ENCODE results near the gene NCDN.

The NCDN gene

DNA sequence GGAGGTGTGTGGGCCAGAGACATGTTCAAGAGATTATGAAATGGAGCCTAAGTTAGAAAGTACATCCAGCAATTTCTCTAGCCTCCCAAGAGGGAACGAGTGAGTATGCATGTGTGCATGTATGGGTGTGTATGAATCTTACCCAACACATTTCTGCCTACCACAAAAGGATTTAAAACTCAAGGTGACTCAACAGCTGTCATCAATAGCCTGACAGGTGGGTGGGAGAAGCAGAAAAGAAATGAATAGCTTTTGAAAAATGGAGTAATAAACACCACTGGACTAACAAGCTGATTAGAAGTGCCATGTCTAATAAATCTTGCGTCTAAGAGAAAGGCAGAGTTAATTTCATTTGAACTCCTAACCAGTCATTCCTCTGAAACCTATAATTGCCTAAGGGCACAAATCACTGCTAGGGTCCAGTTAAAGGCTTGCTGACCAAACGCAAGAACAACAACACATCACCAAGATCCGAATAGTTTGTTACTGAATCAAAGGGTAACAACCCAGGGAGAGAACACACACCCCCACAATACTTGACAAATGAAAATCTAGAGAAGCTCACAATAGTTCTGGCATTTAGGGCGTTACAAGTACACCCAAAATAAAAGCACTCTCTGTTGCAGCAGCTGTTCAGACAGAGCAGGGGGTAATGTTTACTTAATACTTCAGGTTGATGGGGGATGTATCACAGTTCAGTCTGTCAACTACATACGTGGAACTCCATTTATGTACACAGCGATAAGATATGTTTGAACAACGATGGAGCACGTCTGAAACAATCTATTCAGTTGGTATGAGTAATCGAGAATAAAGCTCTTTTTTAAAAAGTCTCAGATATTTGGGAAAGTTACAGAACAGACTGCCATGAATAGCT lies 1.8 kb upstream of the NCDN start:
- DNase-seq = no peak

DNA sequence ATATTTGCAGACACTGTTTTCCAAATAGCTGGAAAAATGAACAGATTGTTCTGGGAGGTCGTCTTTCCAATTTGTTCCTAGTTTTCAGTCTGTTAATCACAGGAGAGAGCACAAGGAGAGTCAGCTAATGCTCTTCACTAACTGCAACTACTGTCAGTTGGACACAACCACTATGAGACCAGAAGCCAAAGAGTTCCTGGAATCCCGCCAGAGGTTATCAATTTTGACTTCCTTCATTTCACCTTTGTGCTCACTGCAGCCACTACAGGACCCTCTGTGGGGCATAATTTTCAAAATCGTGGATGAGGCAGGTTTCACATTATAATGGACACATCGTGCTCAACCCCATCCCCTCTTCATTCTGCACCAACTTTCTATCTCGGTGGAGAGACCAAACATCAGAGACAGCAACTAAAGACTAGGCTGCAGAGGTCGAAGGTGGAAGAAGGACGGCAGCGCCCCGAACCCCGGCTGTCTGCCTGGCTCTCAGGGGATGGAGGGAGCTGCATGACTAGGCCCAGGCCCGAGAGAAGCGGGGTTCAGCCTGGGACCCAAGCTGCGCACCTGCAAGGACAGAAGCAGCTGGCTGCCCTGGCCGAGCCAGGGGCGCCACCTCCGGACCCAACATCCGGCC lies 998 bp upstream of the NCDN start:
- no peak for DNase-seq

DNA sequence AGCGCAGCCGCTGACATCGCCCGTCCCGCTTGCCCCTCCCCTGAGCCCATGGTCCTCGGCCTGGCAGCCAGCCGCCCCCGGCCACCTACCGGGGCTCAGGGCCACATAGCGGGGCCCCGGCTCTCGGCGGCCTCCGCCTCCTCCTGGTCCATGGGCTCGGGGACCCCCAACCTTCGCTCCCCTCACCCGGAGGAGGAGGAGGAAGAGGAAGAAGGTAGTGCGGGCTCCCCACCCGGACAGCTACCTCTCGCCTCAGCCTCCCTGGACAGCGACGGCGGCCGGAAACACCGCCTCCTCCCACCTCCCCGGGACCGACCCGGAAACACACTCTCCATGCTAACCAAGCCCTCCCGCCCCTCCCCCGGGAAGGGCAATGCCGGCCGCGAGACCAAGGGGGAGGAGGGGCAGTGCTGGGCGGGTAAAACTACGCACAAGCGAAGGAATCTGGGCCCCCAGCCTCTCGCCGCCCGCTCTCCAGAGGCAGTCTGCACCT lies 435 bp upstream of the NCDN start, which contains the start of gene KIAA0319L:
Gene KIAA0319L, minus strand, starts transcription at position 286 of the 493 bp plus-strand sequence. CDS start 2,912 bp downstream, outside the sequence.
- peak; percentile 95 for DNase-seq

DNA sequence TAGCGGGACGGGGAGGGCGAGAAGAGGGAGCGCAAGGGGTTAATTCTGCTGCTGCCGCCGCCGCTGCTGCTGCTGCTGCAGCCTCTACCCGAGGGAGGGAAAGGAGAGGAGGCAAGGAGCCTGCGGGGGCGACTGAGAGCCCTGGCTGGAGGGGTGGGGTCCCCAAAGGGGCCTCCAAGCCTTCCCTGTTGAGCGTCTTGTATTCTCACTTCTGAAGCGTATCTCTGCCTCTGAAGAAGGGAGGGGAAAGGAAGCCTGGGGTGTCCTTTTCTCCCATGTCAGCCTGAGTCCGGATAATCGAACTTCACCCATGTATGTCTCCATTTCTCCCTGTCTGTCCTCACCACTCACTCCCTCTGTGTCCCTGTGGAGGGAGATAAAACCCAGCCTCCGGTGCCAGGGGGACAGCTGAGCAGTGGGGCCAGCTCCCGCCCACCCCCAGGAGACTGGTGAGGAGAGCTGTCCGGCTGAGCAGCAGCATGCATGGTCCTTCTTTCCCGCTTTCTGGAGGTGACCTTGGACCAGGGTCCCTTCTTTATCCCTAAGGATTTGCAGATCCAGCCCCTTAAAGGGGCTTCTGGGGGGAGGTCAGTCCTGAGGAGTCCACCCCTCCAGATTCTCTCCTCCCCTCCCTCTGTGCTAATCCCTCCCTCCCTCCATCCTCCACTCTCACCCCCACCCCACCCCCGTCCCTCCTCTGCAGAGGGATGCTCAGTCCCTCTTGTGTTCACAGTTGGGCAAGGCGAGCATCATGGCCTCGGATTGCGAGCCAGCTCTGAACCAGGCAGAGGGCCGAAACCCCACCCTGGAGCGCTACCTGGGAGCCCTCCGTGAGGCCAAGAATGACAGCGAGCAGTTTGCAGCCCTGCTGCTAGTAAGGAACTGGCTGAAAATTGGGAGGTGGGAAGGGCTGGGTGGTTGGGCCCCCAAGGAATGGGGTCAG lies 1.0 kb downstream of the NCDN start:
- DNase-seq = no peak

DNA sequence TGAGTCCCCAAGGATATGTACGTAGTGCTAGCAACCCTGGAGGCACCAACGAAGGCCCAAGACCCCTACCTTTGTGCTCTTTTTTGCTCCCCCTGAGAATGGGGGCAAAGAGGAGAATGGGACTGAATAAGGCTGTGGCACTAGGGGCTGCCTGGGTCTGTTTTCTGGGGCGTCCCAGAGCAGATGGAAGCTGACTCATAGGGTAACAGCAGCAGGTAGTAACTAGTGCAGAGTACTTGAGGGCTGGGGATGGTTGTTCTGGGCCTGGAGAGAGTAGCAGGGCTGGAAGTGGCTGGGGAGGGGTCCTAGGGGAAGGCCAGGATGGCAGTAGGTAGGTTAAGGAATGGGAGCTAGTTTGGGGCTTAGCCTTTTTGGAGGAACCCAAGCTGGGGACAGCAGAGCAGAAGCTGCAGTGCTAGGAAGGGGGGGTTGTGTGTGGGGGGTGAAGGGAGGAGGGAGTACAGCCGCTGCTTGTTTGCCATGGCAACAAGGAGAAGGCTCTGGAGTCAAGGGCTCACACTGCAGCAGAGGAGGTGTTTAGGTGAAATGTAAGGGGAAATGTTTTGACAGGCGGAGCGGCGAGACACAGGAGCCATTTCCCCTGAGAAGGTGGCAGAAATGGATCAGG lies 1.8 kb downstream of the NCDN start:
- peak; percentile 61 for DNase-seq

DNA sequence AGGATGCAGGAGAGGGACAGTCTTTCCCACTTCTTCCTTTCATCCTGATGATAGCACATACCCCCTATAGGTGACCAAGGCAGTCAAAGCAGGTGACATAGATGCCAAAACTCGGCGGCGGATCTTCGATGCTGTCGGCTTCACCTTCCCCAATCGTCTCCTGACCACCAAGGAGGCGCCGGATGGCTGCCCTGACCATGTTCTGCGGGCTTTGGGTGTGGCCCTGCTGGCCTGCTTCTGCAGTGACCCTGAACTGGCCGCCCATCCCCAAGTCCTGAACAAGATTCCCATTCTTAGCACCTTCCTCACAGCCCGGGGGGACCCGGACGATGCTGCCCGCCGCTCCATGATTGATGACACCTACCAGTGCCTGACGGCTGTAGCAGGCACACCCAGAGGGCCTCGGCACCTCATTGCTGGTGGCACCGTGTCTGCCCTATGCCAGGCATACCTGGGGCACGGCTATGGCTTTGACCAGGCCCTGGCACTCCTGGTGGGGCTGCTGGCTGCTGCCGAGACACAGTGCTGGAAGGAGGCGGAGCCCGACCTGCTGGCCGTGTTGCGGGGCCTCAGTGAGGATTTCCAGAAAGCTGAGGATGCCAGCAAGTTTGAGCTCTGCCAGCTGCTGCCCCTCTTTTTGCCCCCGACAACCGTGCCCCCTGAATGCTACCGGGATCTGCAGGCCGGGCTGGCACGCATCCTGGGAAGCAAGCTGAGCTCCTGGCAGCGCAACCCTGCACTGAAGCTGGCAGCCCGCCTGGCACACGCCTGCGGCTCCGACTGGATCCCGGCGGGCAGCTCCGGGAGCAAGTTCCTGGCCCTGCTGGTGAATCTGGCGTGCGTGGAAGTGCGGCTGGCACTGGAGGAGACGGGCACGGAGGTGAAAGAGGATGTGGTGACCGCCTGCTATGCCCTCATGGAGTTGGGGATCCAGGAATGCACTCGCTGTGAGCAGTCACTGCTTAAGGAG lies 2.9 kb downstream of the NCDN start:
- DNase-seq = no peak

DNA sequence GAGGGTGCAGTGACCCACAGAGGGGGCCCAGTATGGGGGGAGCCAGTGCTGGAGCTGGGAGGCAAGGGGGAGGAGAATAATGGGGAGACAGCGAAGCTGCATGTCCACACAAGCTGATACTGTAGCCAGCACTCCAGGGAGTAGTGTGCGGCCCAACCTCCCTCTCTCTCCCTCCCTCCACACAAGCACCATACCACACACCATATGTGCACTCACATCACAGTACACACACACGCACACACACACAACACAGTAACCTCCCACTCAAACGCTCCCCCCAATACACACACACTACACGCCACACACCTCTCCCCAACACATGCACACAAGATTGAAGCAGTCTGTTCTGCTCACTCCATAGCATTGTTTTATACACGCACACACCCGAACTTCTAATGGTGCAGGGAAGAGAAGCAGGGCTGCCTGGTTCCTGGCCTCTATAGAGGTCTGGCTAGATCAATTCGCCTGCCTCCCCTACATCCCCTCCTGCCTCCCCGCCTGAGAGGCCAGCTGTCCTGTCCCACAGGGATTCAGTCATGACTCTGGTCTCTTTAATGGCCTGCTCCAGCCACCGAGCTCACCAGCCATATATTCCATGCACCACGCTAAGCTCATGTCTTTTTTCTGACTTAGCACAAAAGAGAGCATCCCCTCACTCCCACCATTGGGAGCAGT lies 3.8 kb downstream of the NCDN start:
- no peak for DNase-seq

DNA sequence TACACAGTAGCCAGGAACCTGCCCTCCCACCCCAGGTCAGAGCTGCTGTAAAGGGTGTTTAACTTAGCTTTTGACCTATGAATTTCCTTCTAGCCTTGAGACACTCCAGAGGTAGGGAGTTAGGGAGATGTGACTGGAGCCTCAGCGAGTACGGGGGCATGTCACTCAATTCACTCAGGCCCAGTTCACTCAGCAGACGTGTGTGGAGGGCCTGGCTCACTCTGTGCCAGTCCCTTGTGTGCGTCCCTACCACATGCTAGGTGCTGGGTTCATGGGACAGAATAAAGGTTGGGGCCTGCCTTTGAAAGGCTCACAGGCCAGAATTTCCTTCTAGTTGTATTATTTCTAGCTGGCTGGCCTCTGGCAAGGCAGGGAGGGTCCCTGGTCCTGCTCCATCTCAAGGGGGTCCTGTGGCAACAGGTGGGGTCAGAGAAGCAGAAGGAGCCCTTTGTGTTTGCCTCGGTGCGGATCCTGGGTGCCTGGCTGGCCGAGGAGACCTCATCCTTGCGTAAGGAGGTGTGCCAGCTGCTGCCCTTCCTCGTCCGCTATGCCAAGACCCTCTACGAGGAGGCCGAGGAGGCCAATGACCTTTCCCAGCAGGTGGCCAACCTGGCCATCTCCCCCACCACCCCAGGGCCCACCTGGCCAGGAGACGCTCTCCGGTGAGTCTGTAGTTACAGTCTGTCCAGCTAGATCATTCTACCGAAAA lies 4.5 kb downstream of the NCDN start:
- no peak for DNase-seq

DNA sequence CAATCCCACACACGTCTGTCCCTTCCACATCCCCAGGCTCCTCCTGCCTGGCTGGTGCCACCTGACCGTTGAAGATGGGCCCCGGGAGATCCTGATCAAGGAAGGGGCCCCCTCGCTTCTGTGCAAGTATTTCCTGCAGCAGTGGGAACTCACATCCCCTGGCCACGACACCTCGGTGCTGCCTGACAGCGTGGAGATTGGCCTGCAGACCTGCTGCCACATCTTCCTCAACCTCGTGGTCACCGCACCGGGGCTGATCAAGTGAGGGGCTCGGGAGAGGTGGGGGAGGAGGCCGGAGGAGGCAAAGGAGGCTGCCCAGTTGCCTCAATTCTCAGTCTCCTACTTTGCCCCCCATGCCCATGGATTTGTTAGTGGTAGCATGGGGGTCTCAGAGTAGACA lies 5.6 kb downstream of the NCDN start:
- no peak for DNase-seq

DNA sequence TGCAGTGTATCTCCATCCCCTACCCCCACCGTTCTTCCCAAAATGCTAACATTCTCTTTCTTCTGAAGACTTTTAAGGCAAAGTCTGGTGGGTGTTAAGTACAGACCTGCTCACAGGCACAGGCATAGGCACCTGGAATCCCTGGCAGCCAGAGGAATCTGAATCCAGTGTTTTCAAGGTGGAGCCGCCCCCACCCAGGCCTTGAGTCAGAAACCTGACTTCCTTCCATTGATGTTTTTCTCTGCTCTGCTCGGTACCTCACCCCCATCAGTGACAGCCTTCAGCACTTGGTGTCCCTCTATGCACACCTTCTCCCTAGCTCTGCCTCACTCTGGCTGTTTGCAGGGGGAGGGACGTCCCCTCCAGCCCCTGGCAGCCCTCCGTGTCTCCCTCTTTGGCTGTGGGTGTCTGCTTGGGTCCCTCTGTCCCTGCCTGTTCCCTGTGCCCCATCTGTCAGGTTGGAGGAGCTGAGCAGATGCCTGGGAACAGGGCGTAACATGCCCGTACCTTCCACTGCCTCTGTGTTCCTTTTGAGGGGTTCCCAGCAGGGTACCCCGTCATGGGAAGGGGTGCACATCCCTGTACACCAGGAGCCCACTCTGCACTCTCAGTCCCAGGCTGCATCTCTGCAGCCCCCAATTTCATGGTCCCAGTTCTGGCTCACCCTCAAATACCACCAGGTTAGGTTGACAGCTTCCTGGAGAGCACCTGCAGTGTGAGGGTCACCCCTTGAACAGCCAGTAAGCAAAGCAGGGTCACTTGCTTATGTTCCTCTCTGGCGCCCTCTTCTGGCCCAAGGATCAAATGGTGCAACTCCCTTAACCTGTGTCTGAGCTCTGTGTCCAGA lies 6.7 kb downstream of the NCDN start:
- DNase-seq = peak; percentile 68

DNA sequence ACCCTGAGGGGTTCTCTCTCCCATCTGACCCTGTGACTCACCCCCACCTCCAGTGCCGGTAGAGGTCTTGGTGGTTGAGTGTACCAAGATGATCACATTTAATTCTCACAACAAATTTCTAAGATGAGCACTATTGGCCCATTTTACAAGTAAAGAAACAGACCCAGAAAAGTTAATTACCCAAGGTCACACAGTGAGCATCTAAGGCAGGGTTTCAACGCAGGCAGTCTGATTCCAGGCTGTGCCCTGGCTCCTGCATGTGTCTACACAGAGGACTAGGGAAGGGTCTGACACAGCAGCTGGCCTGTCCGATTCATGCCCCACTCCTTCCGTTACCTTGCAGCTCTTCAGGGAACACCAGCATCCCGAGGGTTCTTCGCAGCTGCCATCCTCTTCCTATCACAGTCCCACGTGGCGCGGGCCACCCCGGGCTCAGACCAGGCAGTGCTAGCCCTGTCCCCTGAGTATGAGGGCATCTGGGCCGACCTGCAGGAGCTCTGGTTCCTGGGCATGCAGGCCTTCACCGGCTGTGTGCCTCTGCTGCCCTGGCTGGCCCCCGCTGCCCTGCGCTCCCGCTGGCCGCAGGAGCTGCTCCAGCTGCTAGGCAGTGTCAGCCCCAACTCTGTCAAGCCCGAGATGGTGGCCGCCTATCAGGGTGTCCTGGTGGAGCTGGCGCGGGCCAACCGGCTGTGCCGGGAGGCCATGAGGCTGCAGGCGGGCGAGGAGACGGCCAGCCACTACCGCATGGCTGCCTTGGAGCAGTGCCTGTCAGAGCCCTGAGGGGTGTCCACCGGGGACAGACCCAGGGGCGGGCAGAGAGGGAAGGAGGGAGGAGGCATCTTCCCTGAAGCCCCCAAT lies 7.5 kb downstream of the NCDN start:
- DNase-seq = no peak

DNA sequence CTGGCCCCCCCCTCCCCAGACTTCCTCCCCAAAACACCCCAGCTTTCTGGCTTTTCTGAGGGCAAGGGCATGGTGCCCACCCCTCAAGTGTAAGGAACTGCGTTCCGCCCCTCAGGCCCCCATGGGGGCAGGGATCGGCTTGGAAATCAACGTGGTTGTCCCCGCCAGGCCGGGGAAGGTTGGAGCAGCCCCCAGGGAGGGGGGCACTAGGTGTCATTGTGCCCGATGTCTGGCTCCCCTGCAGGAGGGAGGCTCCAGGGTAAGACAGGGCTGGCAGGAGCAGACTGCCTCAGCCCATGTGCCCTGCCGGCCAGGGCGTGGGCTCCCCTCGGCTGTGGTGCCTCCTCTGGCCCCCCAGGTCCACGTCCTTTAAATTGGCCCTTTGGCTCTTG lies 8.1 kb downstream of the NCDN start:
- DNase-seq = no peak

DNA sequence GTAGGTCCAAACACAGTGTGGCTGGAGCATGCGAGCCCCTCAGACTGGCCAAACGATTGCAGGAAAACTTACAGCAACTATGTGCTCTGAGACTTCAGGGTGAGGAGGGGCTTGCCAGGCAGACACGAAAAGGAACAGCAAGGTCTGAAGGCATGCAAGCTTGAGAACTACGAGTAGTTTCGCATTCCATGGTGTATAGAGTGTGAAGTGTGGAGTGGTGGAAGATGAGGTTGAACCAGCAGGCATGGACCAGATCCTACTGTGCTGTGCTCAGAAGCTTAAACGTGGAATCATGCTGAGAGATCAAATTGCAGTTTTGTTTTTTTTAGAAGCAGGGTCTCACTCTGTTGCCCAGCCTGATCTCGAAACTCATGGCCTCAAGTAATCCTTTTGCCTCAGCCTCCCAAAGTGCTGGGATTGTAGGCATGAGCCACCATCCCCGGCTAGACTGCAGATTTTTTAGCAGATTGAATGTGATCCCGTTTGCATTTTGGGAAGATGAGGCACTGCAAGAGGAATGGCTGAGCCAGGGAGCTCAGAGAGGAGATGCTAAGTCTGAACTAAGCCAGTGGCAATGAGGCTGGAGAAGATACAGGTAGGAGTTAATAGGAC lies 10.5 kb downstream of the NCDN start:
- no peak for DNase-seq

DNA sequence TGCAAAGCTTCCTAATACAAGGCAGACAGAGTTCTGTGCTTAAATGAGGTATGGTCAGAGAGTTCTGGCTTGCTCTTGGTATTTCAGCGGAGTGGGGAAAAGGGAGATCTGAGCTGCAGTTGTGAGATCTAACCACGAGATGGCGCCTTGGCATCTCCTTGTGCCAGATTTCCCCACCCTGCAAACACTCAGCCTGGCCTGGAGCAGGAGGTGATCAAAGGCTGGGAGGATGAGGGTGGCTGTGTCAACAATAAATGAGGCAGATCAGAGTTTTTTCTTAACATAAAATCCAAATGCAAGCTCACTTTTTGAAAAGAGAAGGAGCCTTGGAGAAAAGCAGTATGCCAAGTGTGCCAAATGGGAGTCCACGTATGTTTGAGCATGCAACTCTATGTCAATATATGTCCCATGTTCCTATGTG lies 11.4 kb downstream of the NCDN start:
- peak; percentile 65 for DNase-seq

DNA sequence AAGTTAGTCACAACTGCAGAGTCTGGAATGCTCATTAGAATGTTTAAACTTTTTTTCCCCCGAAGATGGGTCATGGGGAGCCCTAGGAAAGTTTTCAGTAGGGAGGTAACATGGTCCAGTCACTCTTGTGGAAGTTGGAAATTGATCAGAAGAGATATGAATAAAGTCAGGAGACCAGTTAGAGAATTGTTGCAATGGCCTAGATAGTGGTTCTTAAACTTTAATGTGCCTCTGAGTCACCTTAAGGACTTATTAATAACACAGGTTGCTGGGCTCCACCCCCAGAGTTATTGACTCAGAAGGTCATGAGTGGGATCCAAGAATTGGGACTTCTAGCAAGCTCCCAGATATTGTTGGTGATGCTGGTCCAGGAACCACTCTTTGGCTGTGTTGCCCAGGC lies 12.3 kb downstream of the NCDN start:
- DNase-seq = no peak

DNA sequence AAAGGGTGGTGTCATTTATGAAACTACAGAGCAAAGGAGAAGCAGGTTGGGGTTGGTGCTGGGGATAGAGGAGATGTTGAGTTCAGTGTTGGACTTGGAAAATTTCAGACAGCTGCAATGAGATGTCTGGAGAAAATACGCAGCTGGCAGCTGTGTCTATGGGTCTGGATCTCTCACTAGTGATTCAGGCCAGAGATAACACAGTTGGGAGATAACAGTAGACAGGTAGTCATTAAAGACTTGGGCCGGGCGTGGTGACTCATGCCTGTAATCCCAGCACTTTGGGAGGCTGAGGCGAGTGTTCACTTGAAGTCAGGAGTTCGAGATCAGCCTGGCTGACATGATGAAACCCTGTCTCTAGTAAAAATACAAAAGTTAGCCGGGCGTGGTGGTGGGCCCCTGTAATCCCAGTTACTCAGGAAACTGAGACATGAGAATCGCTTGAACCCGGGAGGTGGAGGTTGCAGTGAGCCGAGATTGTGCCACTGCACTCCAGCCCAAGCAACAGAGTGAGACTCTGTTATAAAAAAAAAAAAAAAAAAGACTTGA lies 13.1 kb downstream of the NCDN start:
- no peak for DNase-seq

DNA sequence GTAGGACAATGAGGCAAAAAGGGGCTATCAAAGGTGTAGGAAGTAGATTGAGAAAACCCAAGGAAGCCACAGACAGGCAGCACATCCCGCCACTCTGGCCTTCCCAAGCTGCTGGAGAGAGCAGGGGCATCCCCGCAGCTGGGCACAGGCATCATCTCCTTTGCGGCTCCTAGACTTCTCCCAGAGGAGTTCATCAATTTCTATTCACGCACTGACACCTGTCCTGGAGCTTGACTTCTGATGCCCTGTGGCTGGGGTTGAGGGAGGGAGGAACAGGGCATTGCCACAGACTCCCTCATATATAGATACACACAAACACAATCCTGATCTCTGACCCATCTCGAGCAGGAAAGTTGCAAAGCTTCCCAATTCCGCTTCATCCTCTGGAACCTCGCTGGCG lies 13.7 kb downstream of the NCDN start:
- no peak for DNase-seq
